ENCODE measurements around the gene AIFM3. TPM values are rescaled to one million over a fixed set of nuclear protein-coding genes. Genes with fewer than 3 reads are reported as not detected.

AIFM3 gene
- total and polyA plus RNA-seq, 2 of the 13 experiments (the other 11 are each of a cell fraction or from before 2014, with no cell fraction given): 9.0 to 15.3 TPM

GRCh38 chr22:20951932-20952380 lies 15.1 kb upstream of the AIFM3 start (continued):
- TF ChIP-seq EP300 (IDR thresholded peaks at IDR 0.05; ENCODE audit: low read depth in 2 of 2, low read length in 2 of 2) (peak in 1 of 2 experiments; percentile 36; a peak in 1 of 4 replicates), EP300 (CRISPR knock-in tag; IDR thresholded peaks at IDR 0.05; ENCODE audit: borderline replicate concordance) (no peak), TBX2 (CRISPR knock-in tag; IDR thresholded peaks at IDR 0.05; ENCODE audit: borderline replicate concordance) (peak; percentile 13; the same call in 1 of the 2 replicates), ETS1 (CRISPR knock-in tag; IDR thresholded peaks at IDR 0.05) (0 out of 2 replicates have a peak, but pooled peaks have one; percentile 72), ZNF580 (CRISPR knock-in tag; IDR thresholded peaks at IDR 0.05; ENCODE audit: borderline replicate concordance, low read depth) (no peak), NR2F2 (IDR thresholded peaks at IDR 0.05; ENCODE audit: borderline replicate concordance, low read depth) (peak; percentile 47; the same call in 1 of the 2 replicates), TEAD3 (CRISPR knock-in tag; optimal IDR thresholded peaks at IDR 0.05; ENCODE audit: borderline replicate concordance) (peak; percentile 49), ZNF101 (CRISPR knock-in tag; IDR thresholded peaks at IDR 0.05; ENCODE audit: borderline replicate concordance, low read depth) (no peak), ATF3 (CRISPR knock-in tag; IDR thresholded peaks at IDR 0.05) (no peak), MAX (IDR thresholded peaks at IDR 0.05) (0 out of 2 replicates have a peak, but pooled peaks have one; percentile 41), ZNF235 (CRISPR knock-in tag; IDR thresholded peaks at IDR 0.05; ENCODE audit: borderline replicate concordance) (no peak), HMGXB3 (CRISPR knock-in tag; IDR thresholded peaks at IDR 0.05; ENCODE audit: borderline replicate concordance) (0 out of 2 replicates have a peak, but pooled peaks have one; percentile 31), SRSF4 (IDR thresholded peaks at IDR 0.05; ENCODE audit: low read depth, low read length, poor library complexity, severe bottlenecking) (no peak), ZNF770 (CRISPR knock-in tag; IDR thresholded peaks at IDR 0.05) (no peak), REST (IDR thresholded peaks at IDR 0.05; ENCODE audit: borderline replicate concordance in 1 of 2, low read depth in 1 of 2, low read length in 2 of 2) (no peak)
